Measurements from ENCODE around the gene ZNF654. TPM values are rescaled to one million over a fixed set of nuclear protein-coding genes. Genes with fewer than 3 reads are reported as not detected.

ZNF654 gene
- total RNA-seq, 3 donors from 2014 or later = 13.1 to 20.8 (median 17.4) TPM

GRCh38 chr3:88142094-88142624 is 83.1 kb downstream of the ZNF654 start:
- no peaks in the 10 kb centered on the region for H3K36me3 ChIP-seq (ENCODE audit: low read depth)
- H3K4me3 ChIP-seq = no peak overlapping the region
- intact Hi-C loops (cut with DNase I, micrococcal nuclease) = no loop called here
- H3K4me1 ChIP-seq (ENCODE audit: low read depth) = no peaks in the 10 kb centered on the region
- no peaks in the 10 kb centered on the region for H3K9me3 ChIP-seq
- TF ChIP-seq CTCF (IDR thresholded peaks at IDR 0.05) = no peak
- DNase-seq (no peak), ATAC-seq (no peak)

GRCh38 chr3:88147261-88147660 is 88.2 kb downstream of the ZNF654 start:
- H3K36me3 ChIP-seq (ENCODE audit: low read depth) = no peaks in the 10 kb centered on the region
- no peaks in the 10 kb centered on the region for H3K9me3 ChIP-seq
- DNase-seq = no peak
- H3K4me3 ChIP-seq = no peak overlapping the region
- no peak for TF ChIP-seq CTCF (IDR thresholded peaks at IDR 0.05)
- intact Hi-C loops (cut with DNase I, micrococcal nuclease) = no loop called here
- H3K4me1 ChIP-seq (ENCODE audit: low read depth) = peaks cover 8% of the 10 kb centered on the region
- ATAC-seq = no peak

GRCh38 chr3:88148651-88149050 is 89.6 kb downstream of the ZNF654 start:
- H3K4me1 ChIP-seq (ENCODE audit: low read depth) = peaks cover 12% of the 10 kb centered on the region
- ATAC-seq (no peak), DNase-seq (peak in 2 of 3 donors; percentile 3 to 27)
- H3K4me3 ChIP-seq = no peak overlapping the region
- intact Hi-C loops (cut with DNase I, micrococcal nuclease) = no loop called here
- no peaks in the 10 kb centered on the region for H3K36me3 ChIP-seq (ENCODE audit: low read depth)
- H3K9me3 ChIP-seq = no peaks in the 10 kb centered on the region
- TF ChIP-seq CTCF (IDR thresholded peaks at IDR 0.05) = no peak

- no peak for DNase-seq
- Histone ChIP-seq H3K9me3 (no peaks in the 10 kb centered on the region), H3K36me3 (ENCODE audit: low read depth) (no peaks in the 10 kb centered on the region), H3K4me3 (peak overlapping the region; percentile 40), H3K4me1 (ENCODE audit: low read depth) (peaks cover 12% of the 10 kb centered on the region)
- peak; percentile 4 for ATAC-seq
- TF ChIP-seq CTCF (IDR thresholded peaks at IDR 0.05) = no peak
- intact Hi-C loops (cut with DNase I, micrococcal nuclease) = no loop called here
Observed at GRCh38 chr3:88149101-88149508, 90.0 kb downstream of the ZNF654 start.

GRCh38 chr3:88149509-88150362 is 90.7 kb downstream of the ZNF654 start, which contains the start of gene C3orf38:
C3orf38 (plus strand) TSS chr3:88149959; CDS start chr3:88150053, 94 bp downstream.
- DNase-seq = peak; percentile 88 to 90 (median 88)
- Histone ChIP-seq H3K4me1 (ENCODE audit: low read depth) (peaks cover 12% of the 10 kb centered on the region), H3K4me3 (peak within 1 kb of the TSS; percentile 40), H3K9me3 (no peaks in the 10 kb centered on the region), H3K36me3 (ENCODE audit: low read depth) (no peaks in the 10 kb centered on the region)
- no peak for TF ChIP-seq CTCF (IDR thresholded peaks at IDR 0.05)
- ATAC-seq = peak; percentile 96
- intact Hi-C loops (cut with DNase I, micrococcal nuclease) = no loop called here

All from mucosa of descending colon (tissue), 3 donors.